AG04449 (cell line): ENCODE measurements around the gene FBXL4.
A peak's percentile ranks its signal among the peaks of the same experiment; 100 is the strongest.

ENCODE experiments used
- CTCF ChIA-PET: fragments of 350-600 bp; formaldehyde crosslinking; extraction: SDS; loops from one replicate; lab custom pipeline; 2021; ENCODE audit warnings: antibody characterized with exemption; lab: Yijun Ruan, JAX
- POLR2A ChIA-PET: fragments of 400-600, 350-600 bp; formaldehyde crosslinking; extraction: SDS; loops from one replicate; lab custom pipeline; 2020; ENCODE audit warnings: antibody characterized with exemption, inconsistent platforms; lab: Yijun Ruan, JAX
- DNase-seq: peaks from one replicate; pipeline ENCODE4 v3.0.0-alpha.2; 2010; ENCODE audit warnings: low read depth, low spot score
- H3K4me3 ChIP-seq: 2 replicates; pipeline ENCODE4 v1.5.1; 2011; ENCODE audit warnings: low read depth, mild to moderate bottlenecking, control low read depth, low read length
- TF ChIP-seq, protein P1 (sequence below): IDR thresholded peaks from one replicate; pipeline ENCODE4 v1.5.1; 2011; ENCODE audit warnings: mild to moderate bottlenecking, moderate library complexity, low read length, control low read depth, inconsistent platforms; ENCODE audit not compliant: insufficient read depth; ENCODE audit errors: missing control alignments

The FBXL4 gene

DNA sequence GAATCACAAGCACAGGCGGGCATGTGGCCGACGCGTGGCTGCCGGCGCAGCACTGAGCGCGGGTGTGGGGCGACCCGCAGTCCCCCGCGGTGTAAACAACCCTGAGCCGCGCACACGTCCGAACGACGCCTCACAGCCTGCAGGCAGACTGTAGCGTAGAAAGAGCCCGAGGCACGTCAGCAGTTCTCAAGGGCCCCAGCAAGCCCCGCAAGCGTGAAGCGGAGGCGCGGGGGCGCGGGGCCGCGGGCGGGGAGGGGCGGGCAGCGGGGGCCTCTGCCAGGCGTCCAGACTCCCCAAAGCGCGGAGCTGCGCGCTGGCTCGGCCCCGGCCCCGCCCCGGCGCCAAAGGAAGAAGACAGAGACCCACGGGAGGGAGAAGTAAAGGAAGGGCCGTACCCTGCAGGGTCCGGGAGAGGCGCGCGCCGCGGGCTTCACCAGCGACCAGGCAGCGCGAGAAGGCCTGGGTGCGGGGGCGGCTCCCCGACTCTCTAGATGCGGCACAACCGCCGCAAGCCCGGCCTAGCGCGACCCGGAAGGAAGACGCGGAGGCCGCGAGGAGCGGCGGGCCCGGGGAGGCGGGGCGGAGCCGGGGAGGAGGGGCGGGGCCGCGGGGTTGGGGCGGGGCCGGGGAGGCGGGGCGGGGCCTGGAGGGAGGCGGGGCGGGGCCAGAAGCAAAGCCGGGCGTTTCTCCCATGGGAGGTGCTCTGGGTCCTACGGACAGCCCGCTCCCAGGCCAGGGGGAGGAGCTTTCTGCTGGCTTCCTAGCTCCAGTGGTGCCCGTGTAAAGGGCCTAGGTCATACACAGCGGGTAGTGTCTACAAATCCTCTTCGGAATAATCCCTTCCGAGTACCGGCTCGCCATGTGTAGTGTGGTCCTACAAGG, at the start of gene FBXL4:
FBXL4 (minus strand) TSS at position 536 of the 882 bp plus-strand sequence. CDS start 20,958 bp downstream, outside the sequence.
- TF ChIP-seq, protein P1, sequence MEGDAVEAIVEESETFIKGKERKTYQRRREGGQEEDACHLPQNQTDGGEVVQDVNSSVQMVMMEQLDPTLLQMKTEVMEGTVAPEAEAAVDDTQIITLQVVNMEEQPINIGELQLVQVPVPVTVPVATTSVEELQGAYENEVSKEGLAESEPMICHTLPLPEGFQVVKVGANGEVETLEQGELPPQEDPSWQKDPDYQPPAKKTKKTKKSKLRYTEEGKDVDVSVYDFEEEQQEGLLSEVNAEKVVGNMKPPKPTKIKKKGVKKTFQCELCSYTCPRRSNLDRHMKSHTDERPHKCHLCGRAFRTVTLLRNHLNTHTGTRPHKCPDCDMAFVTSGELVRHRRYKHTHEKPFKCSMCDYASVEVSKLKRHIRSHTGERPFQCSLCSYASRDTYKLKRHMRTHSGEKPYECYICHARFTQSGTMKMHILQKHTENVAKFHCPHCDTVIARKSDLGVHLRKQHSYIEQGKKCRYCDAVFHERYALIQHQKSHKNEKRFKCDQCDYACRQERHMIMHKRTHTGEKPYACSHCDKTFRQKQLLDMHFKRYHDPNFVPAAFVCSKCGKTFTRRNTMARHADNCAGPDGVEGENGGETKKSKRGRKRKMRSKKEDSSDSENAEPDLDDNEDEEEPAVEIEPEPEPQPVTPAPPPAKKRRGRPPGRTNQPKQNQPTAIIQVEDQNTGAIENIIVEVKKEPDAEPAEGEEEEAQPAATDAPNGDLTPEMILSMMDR, result no peak
- CTCF ChIA-PET, result no interaction called here
- no peak for DNase-seq
- POLR2A ChIA-PET, result interaction anchor here (0.9 kb wide), 1 partner anchor 65 kb away, joined by 3 read pairs; no protein-coding TSS in a partner anchor
- H3K4me3 ChIP-seq, result peak within 1 kb of the TSS; percentile 87

DNA sequence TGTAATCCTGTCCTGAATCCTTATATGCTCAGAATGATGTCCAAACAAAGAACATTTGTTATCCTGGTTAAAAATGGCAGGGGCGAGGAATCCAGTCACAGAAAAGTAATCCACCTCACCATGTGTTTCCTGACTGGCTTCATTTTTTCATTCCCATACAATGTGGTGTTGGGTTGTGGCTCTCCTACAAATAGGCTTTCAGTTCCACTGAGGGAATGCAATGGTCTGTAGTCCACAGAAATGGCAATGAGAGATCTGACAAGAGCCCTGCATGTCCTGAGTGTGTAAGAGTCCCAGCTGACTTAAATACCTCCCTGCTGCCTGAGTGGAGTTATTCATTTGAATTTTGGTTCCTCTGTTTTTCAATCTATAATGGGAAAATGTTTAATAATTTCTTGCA, 47.4 kb upstream of the FBXL4 start:
- CTCF ChIA-PET, result no interaction called here
- TF ChIP-seq, protein P1, result no peak
- DNase-seq, result no peak

DNA sequence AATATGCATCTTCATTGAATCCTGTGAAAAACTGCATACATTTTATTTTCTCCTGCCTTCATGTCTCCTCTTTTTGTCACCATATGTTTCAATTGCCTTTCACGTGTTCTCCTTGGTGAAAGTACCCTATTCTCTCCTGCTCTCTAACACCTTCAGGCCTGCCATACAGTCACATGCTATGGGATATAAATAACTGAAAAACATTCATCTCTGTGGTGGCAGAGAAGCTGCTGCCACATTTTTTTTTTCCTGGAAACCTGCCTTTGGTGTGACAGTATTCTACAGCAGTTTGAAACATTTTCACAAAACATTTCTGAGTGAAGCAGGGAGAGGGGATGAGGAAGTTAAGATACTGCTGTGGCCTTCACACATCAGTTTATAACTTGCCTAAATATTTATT, 44.8 kb upstream of the FBXL4 start:
- DNase-seq, result no peak
- no peak overlapping the region for H3K4me3 ChIP-seq
- TF ChIP-seq, protein P1, result no peak
- CTCF ChIA-PET, result no interaction called here
- POLR2A ChIA-PET, result no interaction called here

More for the DNA sequence above, 47.4 kb upstream of the FBXL4 start:
- no peak overlapping the region for H3K4me3 ChIP-seq
- POLR2A ChIA-PET, result no interaction called here

DNA sequence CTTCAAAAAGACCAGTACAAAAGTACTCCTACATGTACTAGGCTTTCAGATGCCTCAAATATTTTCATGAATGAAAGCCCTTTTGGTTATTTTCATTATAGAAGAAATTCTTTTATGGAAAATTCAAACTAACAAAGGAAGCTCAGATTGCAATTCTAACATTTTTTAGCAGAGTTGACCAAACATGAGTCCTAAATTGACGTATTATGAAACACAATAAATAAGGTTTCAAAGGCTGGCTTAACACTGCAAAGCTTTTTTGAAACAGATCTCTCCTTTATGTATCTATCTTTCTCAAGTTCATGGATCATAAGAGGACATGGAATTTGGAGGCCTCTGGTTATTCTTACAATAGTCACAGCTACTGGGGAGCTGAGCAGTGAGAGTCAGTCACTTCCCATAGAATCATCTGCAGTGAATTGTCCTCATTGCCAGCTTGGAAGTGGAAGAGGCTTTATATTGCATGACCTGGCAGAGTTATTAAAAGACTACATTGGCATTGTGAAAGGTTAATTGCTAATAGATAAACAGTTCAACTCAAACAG, 38.4 kb upstream of the FBXL4 start:
- no peak overlapping the region for H3K4me3 ChIP-seq
- CTCF ChIA-PET, result no interaction called here
- no peak for DNase-seq
- TF ChIP-seq, protein P1, result no peak
- POLR2A ChIA-PET, result no interaction called here

DNA sequence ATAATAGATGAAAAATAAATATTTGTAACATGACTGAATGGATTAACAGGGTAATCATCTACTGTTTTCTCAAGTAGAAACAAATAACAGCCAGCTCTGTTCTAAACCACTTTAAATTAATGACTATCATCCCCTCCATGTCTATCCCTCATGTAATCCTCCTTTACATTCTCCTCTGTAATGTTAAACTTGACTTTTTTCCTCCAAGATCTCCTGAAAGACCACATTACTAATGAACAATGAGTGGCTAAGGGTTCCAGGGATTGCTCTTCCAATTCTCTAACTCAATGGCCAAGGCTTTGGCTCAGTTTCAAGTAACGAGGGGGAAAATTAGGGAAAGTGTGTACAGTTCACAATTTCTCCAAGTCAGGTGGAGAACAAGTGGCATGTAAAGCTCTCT, 37.6 kb upstream of the FBXL4 start:
- ChIA-PET POLR2A (no interaction called here), CTCF (no interaction called here)
- H3K4me3 ChIP-seq, result no peak overlapping the region
- TF ChIP-seq, protein P1, result no peak
- DNase-seq, result no peak

DNA sequence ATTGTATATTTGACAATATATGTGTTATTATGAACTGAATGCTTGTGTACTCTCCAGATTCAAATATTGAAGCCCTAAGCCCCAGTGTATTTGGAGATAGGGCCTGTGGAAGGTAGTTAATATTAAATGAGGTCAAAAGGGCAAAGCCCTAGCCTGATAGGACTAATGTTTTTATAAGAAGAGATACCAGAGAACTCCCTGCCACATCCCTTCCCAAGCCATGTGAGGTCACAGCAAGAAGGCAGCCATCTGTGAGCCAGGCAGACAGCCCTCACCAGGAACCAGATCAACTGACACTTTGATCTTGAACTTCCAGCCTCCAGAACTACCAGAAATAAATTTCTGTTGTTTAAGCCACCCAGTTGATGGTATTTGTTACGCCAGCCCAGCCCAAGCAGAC, 36.4 kb upstream of the FBXL4 start:
- TF ChIP-seq, protein P1, result no peak
- ChIA-PET CTCF (no interaction called here), POLR2A (no interaction called here)
- DNase-seq, result no peak
- no peak overlapping the region for H3K4me3 ChIP-seq
